GM13977 (cell line): Measurements from ENCODE around the gene ACBD6.

ENCODE experiments used
- DNase-seq: peaks from one replicate; pipeline ENCODE4 v3.0.0; 2012; ENCODE audit warnings: low spot score
- CTCF ChIP-seq: IDR thresholded peaks from 2 replicates; pipeline ENCODE4 v1.5.1; 2012; ENCODE audit warnings: mild to moderate bottlenecking, control low read depth; ENCODE audit not compliant: insufficient read depth; ENCODE audit errors: extremely low read depth, missing control alignments
- in situ Hi-C: fragments of 300-500 bp; cut with MboI; formaldehyde crosslinking; loops from one replicate; pipeline ENCODE4 v1.12.0; 2022; ENCODE audit warnings: low sequenced_read_pairs, low pct_unique_long_range_greater_than_20kb, mixed read lengths, inconsistent platforms; ENCODE audit not compliant: unreplicated experiment

ACBD6 gene

GRCh38 chr1:180249725-180250498 lies 252.5 kb downstream of the ACBD6 start:
- in situ Hi-C loops, result loop anchor here (10.0 kb wide), 1 partner anchor 235 kb away; no protein-coding TSS in a partner anchor
- DNase-seq, result no peak
- no peak for TF ChIP-seq CTCF

GRCh38 chr1:180248731-180249681 lies 253.4 kb downstream of the ACBD6 start:
- in situ Hi-C loops, result no loop called here
- DNase-seq, result no peak
- TF ChIP-seq CTCF, result no peak

- in situ Hi-C loops, result no loop called here
- TF ChIP-seq CTCF, result no peak
- no peak for DNase-seq
These were observed 254.2 kb downstream of the ACBD6 start for GRCh38 chr1:180248176-180248575.

GRCh38 chr1:180247580-180247979 lies 254.8 kb downstream of the ACBD6 start:
- in situ Hi-C loops, result no loop called here
- TF ChIP-seq CTCF, result no peak
- no peak for DNase-seq

GRCh38 chr1:180247061-180247460 lies 255.3 kb downstream of the ACBD6 start:
- TF ChIP-seq CTCF, result no peak
- no peak for DNase-seq
- in situ Hi-C loops, result no loop called here

GRCh38 chr1:180246579-180246978 lies 255.8 kb downstream of the ACBD6 start:
- TF ChIP-seq CTCF, result no peak
- in situ Hi-C loops, result no loop called here

More at GRCh38 chr1:180246579-180246978, 255.8 kb downstream of the ACBD6 start:
- DNase-seq, result no peak
